GM19395 (cell line): ENCODE data around the gene ZDHHC8.

Source experiments
- ATAC-seq: cut with Tn5 transposase; IDR thresholded peaks from one replicate; pipeline ENCODE4 v1.9.1; 2021; ENCODE audit warnings: mild to moderate bottlenecking, moderate library complexity; ENCODE audit not compliant: unreplicated experiment

The ZDHHC8 gene

GRCh38 chr22:20096574-20097420, 34.8 kb upstream of the ZDHHC8 start:
- ATAC-seq, result no peak

- no peak for ATAC-seq
Observed at GRCh38 chr22:20099099-20099711, 32.4 kb upstream of the ZDHHC8 start.

DNA sequence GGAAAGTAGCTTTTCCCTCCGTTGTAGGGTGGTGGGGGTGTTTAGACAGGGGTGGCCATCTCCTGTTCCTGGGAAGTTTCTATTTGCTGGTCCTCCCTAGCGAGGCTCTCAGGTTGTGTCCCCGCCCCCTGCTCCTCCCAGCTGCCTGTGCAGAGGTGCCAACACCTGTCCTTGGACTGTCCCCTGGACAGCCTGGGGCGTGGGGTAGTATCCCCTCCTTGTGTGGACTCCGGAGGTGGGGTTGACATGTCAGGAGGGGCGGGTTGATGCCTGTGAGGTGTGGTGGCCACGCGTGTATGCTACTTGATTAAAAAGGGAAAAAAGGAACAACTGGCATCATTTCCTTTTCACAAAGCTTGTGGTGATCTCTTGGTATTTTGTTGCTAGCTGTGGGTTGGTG, 30.0 kb upstream of the ZDHHC8 start:
- no peak for ATAC-seq

GRCh38 chr22:20102203-20102780, 29.3 kb upstream of the ZDHHC8 start:
- no peak for ATAC-seq

- no peak for ATAC-seq
Observed at GRCh38 chr22:20105456-20106204, 26.0 kb upstream of the ZDHHC8 start.

DNA sequence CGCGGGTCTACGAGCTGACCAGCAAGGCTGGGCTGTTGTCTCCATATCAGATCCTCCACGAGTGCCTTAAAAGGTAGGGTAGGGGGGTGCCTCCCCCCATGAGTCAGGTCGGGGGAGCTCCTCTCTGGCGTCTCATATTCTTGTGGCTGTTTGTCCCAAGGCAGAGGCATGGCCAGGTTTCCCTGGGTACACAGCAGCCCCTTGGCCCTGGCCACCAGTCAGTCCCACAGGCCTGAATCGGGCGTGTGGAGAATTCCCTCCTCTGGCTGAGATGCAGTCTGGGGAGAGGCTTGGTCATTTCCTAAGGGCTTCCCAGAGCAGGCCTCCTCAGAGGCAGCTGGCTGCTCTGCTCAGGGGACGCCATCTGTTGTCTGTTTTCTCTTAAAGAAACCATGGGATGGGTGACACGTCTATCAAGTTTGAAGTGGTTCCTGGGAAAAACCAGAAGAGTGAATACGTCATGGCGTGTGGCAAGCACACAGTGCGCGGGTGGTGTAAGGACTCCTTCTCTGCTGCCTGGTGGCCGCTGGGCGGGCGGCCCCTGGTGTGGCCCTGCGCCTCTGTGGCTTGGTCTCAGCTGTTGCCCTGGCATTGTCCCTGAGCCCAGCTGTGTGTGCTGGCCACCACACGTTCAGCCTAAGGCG, 25.3 kb upstream of the ZDHHC8 start:
- no peak for ATAC-seq

DNA sequence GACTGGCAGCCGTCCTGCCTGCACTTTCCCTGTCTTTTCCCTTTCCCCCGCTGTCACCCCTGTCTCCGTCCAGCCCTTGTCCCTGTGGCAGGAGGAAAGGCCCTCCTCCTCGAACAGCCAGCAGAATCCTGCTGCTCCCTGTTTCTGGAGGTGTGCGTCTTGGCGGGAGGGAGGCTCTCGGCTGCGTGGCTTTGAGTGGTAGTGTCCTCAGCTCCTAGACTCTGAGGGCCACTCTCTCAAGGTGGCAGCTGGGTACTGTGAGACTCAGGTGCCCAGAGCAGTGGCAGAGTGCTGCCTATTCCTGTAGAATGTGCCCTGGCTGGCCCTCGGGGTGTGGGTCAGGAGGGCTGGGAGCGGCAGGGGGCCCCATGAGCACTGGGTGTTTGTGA, 24.8 kb upstream of the ZDHHC8 start:
- ATAC-seq, result no peak

GRCh38 chr22:20107471-20107901, 24.1 kb upstream of the ZDHHC8 start:
- ATAC-seq, result no peak

GRCh38 chr22:20107951-20108756, 23.4 kb upstream of the ZDHHC8 start:
- ATAC-seq, result no peak

- no peak for ATAC-seq
Observed at GRCh38 chr22:20108757-20109230, 22.8 kb upstream of the ZDHHC8 start.

DNA sequence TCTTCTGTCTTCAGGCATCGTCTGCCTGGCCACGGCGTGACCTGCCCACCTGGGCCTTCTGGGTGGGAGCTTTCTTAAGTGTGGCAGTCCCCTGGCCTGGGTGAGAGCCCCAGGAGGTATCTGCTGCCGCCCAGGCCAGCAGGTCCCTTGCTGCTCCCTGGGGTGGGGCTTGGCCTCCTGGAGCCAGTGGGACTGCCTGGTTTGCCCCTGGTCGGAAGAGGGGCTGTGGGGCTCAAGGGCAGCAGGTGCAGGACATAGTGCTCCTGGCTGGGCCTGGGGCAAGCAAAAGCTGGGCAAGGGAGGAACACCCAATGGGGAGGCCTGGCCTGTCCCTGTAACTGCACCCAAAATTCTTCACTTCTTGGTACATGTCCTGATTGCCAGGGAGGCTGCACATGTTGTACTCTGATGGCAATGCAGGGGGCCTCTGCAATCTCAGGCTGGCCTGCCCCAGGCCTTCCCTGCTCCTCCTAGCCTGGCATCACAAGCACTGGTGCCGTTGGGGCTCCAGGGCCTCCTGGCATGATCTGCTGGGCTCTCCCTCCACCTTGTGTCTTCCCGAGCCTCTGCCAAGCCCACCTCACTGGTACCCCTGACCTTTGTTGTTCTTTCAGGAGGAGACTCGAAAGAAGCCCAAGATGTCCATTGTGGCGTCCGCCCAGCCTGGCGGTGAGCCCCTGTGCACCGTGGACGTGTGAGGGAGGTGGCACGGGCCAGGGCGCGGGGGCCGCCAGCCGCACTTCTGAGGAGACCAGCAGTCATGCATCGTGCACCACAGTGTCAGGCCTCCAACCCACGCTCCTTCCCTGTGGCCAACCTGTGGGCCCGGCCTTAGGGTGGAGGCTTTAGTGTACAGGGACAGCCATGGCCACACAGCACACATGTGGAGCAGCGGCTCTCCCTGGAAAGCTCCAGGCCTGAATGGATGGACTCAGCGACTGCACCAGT, 21.9 kb upstream of the ZDHHC8 start:
- no peak for ATAC-seq

- no peak for ATAC-seq
Observed at GRCh38 chr22:20110359-20110985, 21.1 kb upstream of the ZDHHC8 start.

GRCh38 chr22:20111045-20111688, 20.4 kb upstream of the ZDHHC8 start:
- no peak for ATAC-seq

DNA sequence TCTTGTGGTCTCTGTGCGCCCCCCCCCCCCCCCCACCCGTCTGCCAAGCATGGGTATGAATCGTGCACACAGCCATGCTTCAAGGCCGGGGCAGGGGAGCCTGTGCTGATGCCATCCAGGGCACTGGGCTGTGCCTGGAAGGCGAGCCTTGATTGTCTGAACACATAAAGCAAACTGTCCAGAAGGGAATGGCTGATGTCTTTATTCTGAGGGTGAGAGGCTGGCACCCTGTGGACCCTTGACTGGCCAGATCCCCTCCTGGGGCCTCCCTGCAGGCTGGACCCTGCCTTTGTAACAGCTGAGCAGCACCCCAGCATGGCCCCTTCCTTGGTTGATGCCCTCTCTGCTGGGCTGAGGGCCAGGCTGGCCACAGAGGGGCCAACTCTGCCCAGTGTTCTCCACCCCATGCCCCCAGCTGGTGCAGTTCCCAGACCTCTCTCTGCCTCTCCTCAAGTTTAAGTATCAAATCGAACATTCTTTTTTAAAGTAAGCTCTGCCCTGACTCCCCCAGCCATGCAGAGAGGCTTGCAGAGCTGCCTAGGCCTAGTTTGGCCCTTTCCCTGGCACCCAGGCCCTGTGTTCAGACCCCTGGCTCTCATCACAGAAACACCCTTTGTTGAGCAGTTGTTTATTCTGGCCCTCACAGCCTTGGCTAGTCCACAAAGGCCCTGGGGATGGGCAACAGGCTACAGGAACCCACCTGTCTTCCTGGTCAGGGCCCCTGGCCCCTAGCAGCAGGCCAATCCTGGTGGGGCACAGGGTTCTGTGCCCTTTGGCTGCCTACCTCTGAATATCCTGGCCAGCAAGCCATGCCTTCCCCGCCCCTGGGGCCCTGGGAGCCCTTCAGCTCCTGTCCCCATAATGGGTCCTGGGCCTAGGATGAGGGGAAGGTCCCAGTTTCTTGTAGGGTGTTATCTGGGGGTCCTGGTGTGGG, 19.6 kb upstream of the ZDHHC8 start:
- ATAC-seq, result no peak

DNA sequence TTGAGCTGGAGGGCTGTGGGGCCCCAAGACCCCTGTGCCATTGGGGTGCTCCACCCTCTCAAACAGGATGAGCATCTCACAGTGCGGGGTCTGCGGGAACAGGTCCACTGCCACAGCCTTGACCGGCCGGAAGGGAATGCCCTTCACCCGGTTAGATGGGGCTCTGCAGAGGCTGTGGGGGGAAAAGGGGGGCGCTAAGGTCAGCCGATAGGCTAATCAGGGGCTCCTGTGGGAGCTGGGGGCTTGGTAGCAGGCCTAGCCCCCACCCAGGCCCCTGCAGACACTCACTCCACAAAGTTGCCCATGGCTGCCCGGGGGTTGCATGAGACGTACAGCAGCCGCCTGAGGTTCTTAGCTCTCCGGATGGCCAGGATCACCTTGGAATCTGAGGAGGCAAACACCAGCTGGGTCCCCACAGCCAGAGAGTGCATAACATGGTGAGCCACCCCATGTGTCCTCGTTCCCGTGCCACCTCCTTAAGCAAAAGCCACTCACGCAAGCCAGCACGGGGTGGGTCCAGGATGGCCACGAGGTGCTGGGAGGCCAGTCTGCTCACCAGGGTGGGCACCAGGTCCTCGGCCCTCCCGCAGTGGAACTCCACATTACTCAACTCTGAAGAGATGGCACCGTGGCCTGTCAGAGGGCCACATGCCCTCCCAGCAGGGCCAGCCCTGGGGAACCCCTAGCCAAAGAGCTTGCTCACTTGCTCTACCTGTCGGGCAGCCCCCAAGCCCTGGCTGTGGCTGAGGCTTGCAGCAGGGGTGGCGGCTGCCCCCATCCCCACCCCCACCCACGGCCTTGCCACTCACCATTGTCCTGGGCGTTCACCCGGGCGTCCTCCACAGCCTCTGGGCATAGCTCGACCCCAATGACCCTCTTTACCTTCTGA, 18.7 kb upstream of the ZDHHC8 start:
- ATAC-seq, result no peak
